Measurements from ENCODE around the gene STAT3. TPM values are rescaled to one million over a fixed set of nuclear protein-coding genes. Genes with fewer than 3 reads are reported as not detected.

The STAT3 gene
- polyA plus RNA-seq, 6 donors from 2014 or later: 89.8 to 112 (median 101) TPM

Other genes starting within 250 kb of the STAT3 start
- gene RAB5C, start 233.5 kb downstream of the STAT3 start, polyA plus RNA-seq (ENCODE audit: low read depth in 6 of 6): 100 to 1,000 TPM in 3 of 6 donors, 10 to 100 TPM in 3; 72.4 to 137 (median 94.4) TPM
- under 1 TPM in 4 of 6 donors, not detected in 2; 0.09 to 0.17 (median 0.12) TPM for gene KCNH4, start 207.3 kb downstream of the STAT3 start, polyA plus RNA-seq (ENCODE audit: low read depth in 6 of 6)
- not detected for gene HCRT, start 203.0 kb downstream of the STAT3 start, polyA plus RNA-seq (ENCODE audit: low read depth in 6 of 6)
- gene GHDC, start 193.9 kb downstream of the STAT3 start, polyA plus RNA-seq (ENCODE audit: low read depth in 6 of 6): 10 to 100 TPM; 21.9 to 32.7 (median 26.2) TPM
- 10 to 100 TPM; 22.8 to 52.6 (median 42.6) TPM for gene STAT5B, start 112.1 kb downstream of the STAT3 start, polyA plus RNA-seq (ENCODE audit: low read depth in 6 of 6)
- 10 to 100 TPM; 24.6 to 53.2 (median 45.2) TPM for gene STAT5A, start 99.9 kb downstream of the STAT3 start, polyA plus RNA-seq (ENCODE audit: low read depth in 6 of 6)
- not detected for gene CAVIN1, start 34.8 kb upstream of the STAT3 start, polyA plus RNA-seq (ENCODE audit: low read depth in 6 of 6)
- 10 to 100 TPM; 42.5 to 81.0 (median 62.8) TPM for gene ATP6V0A1, start 70.4 kb upstream of the STAT3 start, polyA plus RNA-seq (ENCODE audit: low read depth in 6 of 6)
- gene NAGLU, start 147.8 kb upstream of the STAT3 start, polyA plus RNA-seq (ENCODE audit: low read depth in 6 of 6): 10 to 100 TPM; 17.1 to 34.9 (median 23.6) TPM
- gene HSD17B1, start 164.5 kb upstream of the STAT3 start, polyA plus RNA-seq (ENCODE audit: low read depth in 6 of 6): 1 to 10 TPM in 2 of 6 donors, under 1 TPM in 3, not detected in 1; 0.55 to 1.6 (median 0.90) TPM
- 100 to 1,000 TPM in 1 of 6 donors, 10 to 100 TPM in 5; 40.6 to 104 (median 55.5) TPM for gene COASY, start 173.7 kb upstream of the STAT3 start, polyA plus RNA-seq (ENCODE audit: low read depth in 6 of 6)
- 10 to 100 TPM; 26.7 to 48.2 (median 32.9) TPM for gene MLX, start 178.7 kb upstream of the STAT3 start, polyA plus RNA-seq (ENCODE audit: low read depth in 6 of 6)
- gene PSMC3IP, start 189.3 kb upstream of the STAT3 start, polyA plus RNA-seq (ENCODE audit: low read depth in 6 of 6): 1 to 10 TPM in 5 of 6 donors, not detected in 1; 1.5 to 2.9 (median 2.4) TPM
- 100 to 1,000 TPM; 132 to 161 (median 140) TPM for gene RETREG3, start 220.9 kb upstream of the STAT3 start, polyA plus RNA-seq (ENCODE audit: low read depth in 6 of 6)
- 10 to 100 TPM in 1 of 6 donors, 1 to 10 TPM in 4, not detected in 1; 4.2 to 10.2 (median 6.8) TPM for gene TUBG1, start 221.2 kb upstream of the STAT3 start, polyA plus RNA-seq (ENCODE audit: low read depth in 6 of 6)